K562 (cell line): ENCODE data around the gene RHOF. TPM values are rescaled to one million over a fixed set of nuclear protein-coding genes. Genes with fewer than 3 reads are reported as not detected.

Experiments
- BHLHE40 ChIP-seq: IDR thresholded peaks from 2 replicates; pipeline ENCODE4 v1.6.1; 2011; ENCODE audit warnings: low read length, improper control_type of control experiment
- GTF2E2 ChIP-seq: fragments of 200-800 bp; sonication (Bioruptor generic); IDR thresholded peaks from 2 replicates; pipeline ENCODE4 v1.6.1; 2016; ENCODE audit warnings: missing genetic modification characterization, missing compliant biosample characterization
- JUN ChIP-seq, 2 experiments: sonication (generic) in 1 of 2; formaldehyde crosslinking in 1 of 2; IDR thresholded peaks; 2 replicates each; pipeline versions ENCODE4 v1.6.1 to v1.8.0; 2012 to 2022; ENCODE audit warnings: borderline replicate concordance in 2 of 2, mild to moderate bottlenecking in 2 of 2, improper control_type of control experiment in 1 of 2, low read depth in 1 of 2, low read length in 1 of 2, missing genetic modification reagents in 1 of 2
- JUNB ChIP-seq: fragments of 450-650 bp; formaldehyde crosslinking; conservative IDR thresholded peaks from 2 replicates; pipeline ENCODE4 v1.4.0; 2020; ENCODE audit warnings: mild to moderate bottlenecking
- KDM2B ChIP-seq: fragments of 250-450 bp; sonication (Bioruptor Pico); IDR thresholded peaks from 2 replicates; pipeline ENCODE4 v1.8.0; 2021; ENCODE audit warnings: mild to moderate bottlenecking, moderate library complexity
- MECOM ChIP-seq: fragments of 250-450 bp; sonication (Bioruptor Pico); IDR thresholded peaks from 2 replicates; pipeline ENCODE4 v1.8.0; 2022; ENCODE audit warnings: inconsistent platforms
- MED1 ChIP-seq: sonication (generic); formaldehyde crosslinking; IDR thresholded peaks from 2 replicates; pipeline ENCODE4 v1.8.1; 2023; ENCODE audit warnings: missing genetic modification reagents, borderline replicate concordance
- MEF2A ChIP-seq: IDR thresholded peaks from 2 replicates; pipeline ENCODE4 v1.6.1; 2011; ENCODE audit warnings: low read depth, mild to moderate bottlenecking, low read length, moderate library complexity; ENCODE audit not compliant: control insufficient read depth
- NEUROD1 ChIP-seq: fragments of 150-350 bp; IDR thresholded peaks from 2 replicates; pipeline ENCODE4 v1.6.1; 2014; ENCODE audit warnings: borderline replicate concordance, low read length, low read depth; ENCODE audit not compliant: partially characterized antibody
- POLR2AphosphoS2 ChIP-seq: IDR thresholded peaks from 2 replicates; pipeline ENCODE4 v1.6.1; 2012; ENCODE audit warnings: low read length, improper control_type of control experiment
- POLR2G ChIP-seq: fragments of 200-400 bp; formaldehyde crosslinking; IDR thresholded peaks from 2 replicates; pipeline ENCODE4 v1.6.1; 2017; ENCODE audit warnings: low read depth, mild to moderate bottlenecking, antibody characterized with exemption, low read length, moderate library complexity
- PTRF ChIP-seq: fragments of 450-650 bp; IDR thresholded peaks from 2 replicates; pipeline ENCODE4 v1.6.1; 2016; ENCODE audit warnings: mild to moderate bottlenecking, missing genetic modification characterization, missing compliant biosample characterization
- SNIP1 ChIP-seq: fragments of 450-650 bp; IDR thresholded peaks from 2 replicates; pipeline ENCODE4 v1.7.1; 2017; ENCODE audit warnings: low read depth, mild to moderate bottlenecking
- SRSF1 ChIP-seq: fragments of 200-400 bp; formaldehyde crosslinking; IDR thresholded peaks from 2 replicates; pipeline ENCODE4 v1.6.1; 2017; ENCODE audit warnings: mild to moderate bottlenecking, low read depth, low read length, moderate library complexity
- U2AF2 ChIP-seq: fragments of 200-400 bp; formaldehyde crosslinking; optimal IDR thresholded peaks from 2 replicates; pipeline ENCODE3; 2017; ENCODE audit warnings: low read depth, mild to moderate bottlenecking, low read length
- ZBTB17 ChIP-seq: fragments of 450-650 bp; formaldehyde crosslinking; IDR thresholded peaks from 2 replicates; pipeline ENCODE4 v1.4.0; 2020; ENCODE audit warnings: mild to moderate bottlenecking
- ZC3H11A ChIP-seq: IDR thresholded peaks from 2 replicates; pipeline ENCODE4 v1.6.1; 2012; ENCODE audit warnings: low read depth, low read length, improper control_type of control experiment
- ZNF12 ChIP-seq: sonication (generic); formaldehyde crosslinking; IDR thresholded peaks from 2 replicates; pipeline ENCODE4 v1.4.0; 2020; ENCODE audit warnings: mild to moderate bottlenecking, missing genetic modification reagents
- ZNF124 ChIP-seq: sonication (generic); formaldehyde crosslinking; IDR thresholded peaks from 2 replicates; pipeline ENCODE4 v1.8.1; 2022; ENCODE audit warnings: missing genetic modification reagents
- ZNF174 ChIP-seq: fragments of 250-450 bp; sonication (Bioruptor Pico); IDR thresholded peaks from 2 replicates; pipeline ENCODE4 v1.4.0; 2020; ENCODE audit warnings: mild to moderate bottlenecking
- ZNF316 ChIP-seq: fragments of 450-650 bp; IDR thresholded peaks from 2 replicates; pipeline ENCODE4 v1.6.1; 2016
- ZNF436 ChIP-seq: fragments of 250-450, 450-650 bp; sonication (Bioruptor Pico); formaldehyde crosslinking; IDR thresholded peaks from 2 replicates; pipeline ENCODE4 v1.7.0; 2020; ENCODE audit warnings: mild to moderate bottlenecking
- ZNF589 ChIP-seq: fragments of 200-800 bp; sonication (Bioruptor generic); IDR thresholded peaks from 2 replicates; pipeline ENCODE4 v1.6.1; 2016; ENCODE audit warnings: low read depth, missing genetic modification characterization, missing compliant biosample characterization
- polyA plus RNA-seq, 8 experiments: library from polyadenylated mRNA; depleted of rRNA in 4 of 8; stranded (reverse) in 5 of 8; unstranded in 3 of 8; fragments of >200 nt; fragmentation: Nextera tagmentation in 2 of 8; fragmentation: Illumina TruSeq in 1 of 8; extraction: Ambion mirVana in 2 of 8; extraction: Trizol in 1 of 8; gene quantifications; 2 replicates each; pipeline versions ENCODE4 v1.2.1 to v1.2.3, GENCODE V29; 2011 to 2014; ENCODE audit warnings: inconsistent platforms in 1 of 8, missing spikeins in 1 of 8
- total RNA-seq, 7 experiments: library from RNA; depleted of rRNA in 6 of 7; stranded (reverse); fragments of >200 nt in 6 of 7; fragmentation: Illumina TruSeq in 2 of 7; extraction: Trizol in 2 of 7; gene quantifications; 2 replicates each; pipeline versions ENCODE4 v1.2.1 to v1.2.3, GENCODE V29; 2011 to 2021; ENCODE audit warnings: low replicate concordance in 1 of 7
- TF ChIP-seq, protein P1 (sequence below): fragments of 450-650 bp; IDR thresholded peaks from 2 replicates; pipeline ENCODE4 v1.7.1; 2018; ENCODE audit warnings: mild to moderate bottlenecking, low read depth; ENCODE audit not compliant: partially characterized antibody

RHOF gene
- total and polyA plus RNA-seq, 9 of the 15 experiments (the other 6 are each of a cell fraction or from before 2014, with no cell fraction given), result 0.13 to 10.1 (median 4.0) TPM

DNA sequence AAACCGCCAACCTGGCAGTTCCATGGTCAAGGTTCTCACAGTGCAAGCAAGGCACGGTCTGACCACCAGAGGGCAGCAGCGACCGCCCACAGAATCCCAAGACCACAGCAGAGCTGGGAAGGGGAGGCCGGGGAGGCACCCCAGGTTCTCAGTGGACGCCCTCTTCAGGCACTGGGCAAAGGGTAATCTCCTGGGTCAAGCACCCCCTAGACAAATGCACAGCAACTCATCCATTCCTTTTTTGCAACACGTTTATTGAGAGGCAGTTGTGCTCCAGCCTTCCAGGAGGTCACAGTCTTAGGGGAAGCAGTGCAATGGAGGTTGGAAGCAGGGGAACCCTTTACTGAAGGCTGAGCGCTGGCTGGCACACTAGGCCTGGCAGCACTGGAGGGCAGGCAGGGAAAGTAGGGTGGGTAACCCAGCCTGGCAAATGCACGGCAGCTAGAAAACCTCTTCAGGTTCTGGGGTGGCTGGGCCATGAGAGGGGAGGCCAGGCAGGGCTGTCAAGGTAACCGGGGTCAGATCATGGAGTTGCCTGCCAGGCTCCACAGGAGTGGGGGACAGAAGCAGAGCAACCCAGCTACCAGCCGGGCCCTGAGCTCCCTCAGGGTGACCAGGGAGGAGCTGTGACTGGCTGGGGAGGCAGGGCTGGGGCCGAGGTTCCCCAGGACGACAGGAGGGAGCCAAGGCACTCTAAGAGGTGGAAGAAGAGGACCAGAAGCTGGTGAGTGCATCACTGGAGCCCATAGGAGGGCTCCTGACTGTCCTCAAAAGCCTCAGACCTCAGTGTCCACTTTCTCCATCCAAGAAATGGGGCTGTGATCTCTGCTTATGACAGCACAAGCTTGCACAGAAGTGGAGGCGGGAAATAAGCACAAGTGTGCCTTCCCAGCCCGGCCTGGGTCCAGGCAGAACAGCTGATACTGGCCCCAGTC, 1.8 kb upstream of the RHOF start (continued):
- TF ChIP-seq ZNF124 (CRISPR knock-in tag) (no peak), JUN (IDR thresholded peaks at IDR 0.05; ENCODE audit: borderline replicate concordance, low read depth, low read length) (0 out of 2 replicates have a peak, but pooled peaks have one; percentile 30), JUN (CRISPR knock-in tag; IDR thresholded peaks at IDR 0.05; ENCODE audit: borderline replicate concordance) (no peak), POLR2AphosphoS2 (peak; percentile 85; the same call in 1 of the 2 replicates), ZNF316 (peak; percentile 74), MECOM (CRISPR knock-in tag) (no peak), JUNB (CRISPR knock-in tag) (no peak), KDM2B (CRISPR knock-in tag) (no peak), BHLHE40 (peak; percentile 30; the same call in 1 of the 2 replicates), ZNF436 (no peak), SNIP1 (no peak), ZNF174 (CRISPR knock-in tag) (no peak), ZNF12 (no peak), ZBTB17 (CRISPR knock-in tag) (no peak), MEF2A (no peak), PTRF (tag) (no peak), MED1 (CRISPR knock-in tag) (no peak), ZC3H11A (no peak; the same call in 1 of the 2 replicates), U2AF2 (no peak), POLR2G (peak; percentile 43; the same call in 1 of the 2 replicates), SRSF1 (no peak), NEUROD1 (peak; percentile 33), GTF2E2 (no peak), ZNF589 (CRISPR knock-in tag) (no peak)
- TF ChIP-seq, protein P1, sequence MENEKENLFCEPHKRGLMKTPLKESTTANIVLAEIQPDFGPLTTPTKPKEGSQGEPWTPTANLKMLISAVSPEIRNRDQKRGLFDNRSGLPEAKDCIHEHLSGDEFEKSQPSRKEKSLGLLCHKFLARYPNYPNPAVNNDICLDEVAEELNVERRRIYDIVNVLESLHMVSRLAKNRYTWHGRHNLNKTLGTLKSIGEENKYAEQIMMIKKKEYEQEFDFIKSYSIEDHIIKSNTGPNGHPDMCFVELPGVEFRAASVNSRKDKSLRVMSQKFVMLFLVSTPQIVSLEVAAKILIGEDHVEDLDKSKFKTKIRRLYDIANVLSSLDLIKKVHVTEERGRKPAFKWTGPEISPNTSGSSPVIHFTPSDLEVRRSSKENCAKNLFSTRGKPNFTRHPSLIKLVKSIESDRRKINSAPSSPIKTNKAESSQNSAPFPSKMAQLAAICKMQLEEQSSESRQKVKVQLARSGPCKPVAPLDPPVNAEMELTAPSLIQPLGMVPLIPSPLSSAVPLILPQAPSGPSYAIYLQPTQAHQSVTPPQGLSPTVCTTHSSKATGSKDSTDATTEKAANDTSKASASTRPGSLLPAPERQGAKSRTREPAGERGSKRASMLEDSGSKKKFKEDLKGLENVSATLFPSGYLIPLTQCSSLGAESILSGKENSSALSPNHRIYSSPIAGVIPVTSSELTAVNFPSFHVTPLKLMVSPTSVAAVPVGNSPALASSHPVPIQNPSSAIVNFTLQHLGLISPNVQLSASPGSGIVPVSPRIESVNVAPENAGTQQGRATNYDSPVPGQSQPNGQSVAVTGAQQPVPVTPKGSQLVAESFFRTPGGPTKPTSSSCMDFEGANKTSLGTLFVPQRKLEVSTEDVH, result peak; percentile 41
